ENCODE measurements around the gene KIAA0586. TPM values are rescaled to one million over a fixed set of nuclear protein-coding genes. Genes with fewer than 3 reads are reported as not detected.

Gene KIAA0586
- total RNA-seq, 1 donor from 2014 or later, result 20.1 TPM

- no peak for DNase-seq (ENCODE audit: low spot score in 2 of 2)
- no peaks in the 10 kb centered on the region for H3K36me3 ChIP-seq
- no peaks in the 10 kb centered on the region for H3K9me3 ChIP-seq
- no peaks in the 10 kb centered on the region for H3K4me1 ChIP-seq
- intact Hi-C loops (cut with DNase I), result no loop called here
- no peak overlapping the region for H3K4me3 ChIP-seq
- no peak overlapping the region for H3K27ac ChIP-seq
- no peak for TF ChIP-seq CTCF (IDR thresholded peaks at IDR 0.05)
- H3K27me3 ChIP-seq, result no peaks in the 10 kb centered on the region
These were observed 134.6 kb downstream of the KIAA0586 start for GRCh38 chr14:58562141-58562540.

- TF ChIP-seq CTCF (IDR thresholded peaks at IDR 0.05), result no peak
- H3K36me3 ChIP-seq, result no peaks in the 10 kb centered on the region
- no peaks in the 10 kb centered on the region for H3K27me3 ChIP-seq
- H3K9me3 ChIP-seq, result no peaks in the 10 kb centered on the region
- no peak overlapping the region for H3K27ac ChIP-seq
- intact Hi-C loops (cut with DNase I), result no loop called here
- H3K4me1 ChIP-seq, result no peaks in the 10 kb centered on the region
- H3K4me3 ChIP-seq, result no peak overlapping the region
- DNase-seq (ENCODE audit: low spot score in 2 of 2), result no peak
These were observed 136.5 kb downstream of the KIAA0586 start for GRCh38 chr14:58563978-58564377.

- DNase-seq (ENCODE audit: low spot score in 2 of 2), result no peak
- TF ChIP-seq CTCF (IDR thresholded peaks at IDR 0.05), result no peak
- Histone ChIP-seq H3K9me3 (no peaks in the 10 kb centered on the region), H3K4me3 (no peak overlapping the region), H3K27ac (no peak overlapping the region), H3K36me3 (no peaks in the 10 kb centered on the region), H3K27me3 (no peaks in the 10 kb centered on the region), H3K4me1 (no peaks in the 10 kb centered on the region)
- intact Hi-C loops (cut with DNase I), result no loop called here
These were observed 138.3 kb downstream of the KIAA0586 start for GRCh38 chr14:58565832-58566231.

GRCh38 chr14:58566979-58567378, 139.5 kb downstream of the KIAA0586 start:
- Histone ChIP-seq H3K27me3 (no peaks in the 10 kb centered on the region), H3K27ac (no peak overlapping the region), H3K4me1 (peaks cover 0 to 4% of the 10 kb centered on the region in 2 donors), H3K4me3 (no peak overlapping the region), H3K9me3 (no peaks in the 10 kb centered on the region), H3K36me3 (no peaks in the 10 kb centered on the region)
- no peak for TF ChIP-seq CTCF (IDR thresholded peaks at IDR 0.05)
- DNase-seq (ENCODE audit: low spot score in 2 of 2), result no peak
- intact Hi-C loops (cut with DNase I), result no loop called here

GRCh38 chr14:58568322-58568721, 140.8 kb downstream of the KIAA0586 start:
- DNase-seq (ENCODE audit: low spot score in 2 of 2), result no peak
- no peak for TF ChIP-seq CTCF (IDR thresholded peaks at IDR 0.05)
- Histone ChIP-seq H3K36me3 (no peaks in the 10 kb centered on the region), H3K4me1 (peaks cover 0 to 4% of the 10 kb centered on the region in 2 donors), H3K27ac (no peak overlapping the region), H3K27me3 (no peaks in the 10 kb centered on the region), H3K4me3 (no peak overlapping the region), H3K9me3 (no peaks in the 10 kb centered on the region)
- intact Hi-C loops (cut with DNase I), result no loop called here

GRCh38 chr14:58571256-58571655, 143.7 kb downstream of the KIAA0586 start:
- intact Hi-C loops (cut with DNase I), result loop anchor here (5.0 kb wide), 1 partner anchor 69 kb away; no protein-coding TSS in a partner anchor
- peaks cover 0 to 4% of the 10 kb centered on the region in 2 donors for H3K4me1 ChIP-seq
- no peaks in the 10 kb centered on the region for H3K36me3 ChIP-seq
- no peak for DNase-seq (ENCODE audit: low spot score in 2 of 2)
- no peak for TF ChIP-seq CTCF (IDR thresholded peaks at IDR 0.05)
- H3K27me3 ChIP-seq, result no peaks in the 10 kb centered on the region
- no peaks in the 10 kb centered on the region for H3K9me3 ChIP-seq
- H3K4me3 ChIP-seq, result no peak overlapping the region
- H3K27ac ChIP-seq, result no peak overlapping the region

Data from ascending aorta (tissue), 2 donors.